Fibroblast of skin of right quadriceps (primary cell): ENCODE data around the gene PGLYRP3.
"Not testable (repeated sequence)": the region's sequence is repeated elsewhere in the genome, so short reads cannot be mapped to it uniquely, and the experiment has no call there.

ENCODE experiments used
- DNase-seq: peaks from one replicate; pipeline ENCODE4 v3.0.0-alpha.2; 2013

Gene PGLYRP3

GRCh38 chr1:153348511-153349362 is 36.0 kb upstream of the PGLYRP3 start, which contains the start of gene PGLYRP4:
PGLYRP4 (minus strand) TSS chr1:153348841; CDS start chr1:153347932, 909 bp downstream.
- no peak for DNase-seq

GRCh38 chr1:153347856-153348255 is 35.1 kb upstream of the PGLYRP3 start:
- no peak for DNase-seq

GRCh38 chr1:153347049-153347448 is 34.3 kb upstream of the PGLYRP3 start:
- not testable (repeated sequence) for DNase-seq

- DNase-seq, result no peak
Measured at GRCh38 chr1:153346077-153346723, 33.4 kb upstream of the PGLYRP3 start.

GRCh38 chr1:153345187-153346076 is 32.7 kb upstream of the PGLYRP3 start:
- DNase-seq, result no peak

GRCh38 chr1:153344718-153345025 is 31.9 kb upstream of the PGLYRP3 start:
- DNase-seq, result no peak

GRCh38 chr1:153343811-153344717 is 31.3 kb upstream of the PGLYRP3 start:
- no peak for DNase-seq

- no peak for DNase-seq
Measured at GRCh38 chr1:153343040-153343681, 30.4 kb upstream of the PGLYRP3 start.

- DNase-seq, result no peak
Measured at GRCh38 chr1:153342178-153342577, 29.4 kb upstream of the PGLYRP3 start.

- no peak for DNase-seq
Measured at GRCh38 chr1:153341431-153341934, 28.7 kb upstream of the PGLYRP3 start.

GRCh38 chr1:153340356-153340755 is 27.6 kb upstream of the PGLYRP3 start:
- DNase-seq, result no peak

- no peak for DNase-seq
Measured at GRCh38 chr1:153339802-153340201, 27.1 kb upstream of the PGLYRP3 start.

- DNase-seq, result no peak
Measured at GRCh38 chr1:153337980-153338853, 25.5 kb upstream of the PGLYRP3 start.

- DNase-seq, result no peak
Measured at GRCh38 chr1:153336650-153337049, 23.9 kb upstream of the PGLYRP3 start.

GRCh38 chr1:153333902-153334301 is 21.1 kb upstream of the PGLYRP3 start:
- no peak for DNase-seq

- no peak for DNase-seq
Measured at GRCh38 chr1:153324912-153325311, 12.2 kb upstream of the PGLYRP3 start.

GRCh38 chr1:153322568-153322967 is 9.8 kb upstream of the PGLYRP3 start:
- DNase-seq, result no peak

GRCh38 chr1:153318145-153318544 is 5.4 kb upstream of the PGLYRP3 start:
- DNase-seq, result not testable (repeated sequence)

- not testable (repeated sequence) for DNase-seq
Measured at GRCh38 chr1:153316013-153316412, 3.3 kb upstream of the PGLYRP3 start.

GRCh38 chr1:153314388-153314787 is 1.6 kb upstream of the PGLYRP3 start:
- not testable (repeated sequence) for DNase-seq
